Breast epithelium (tissue), 4 donors: ENCODE data around the gene SPHK2. TPM values are rescaled to one million over a fixed set of nuclear protein-coding genes. Genes with fewer than 3 reads are reported as not detected.

Source experiments
- DNase-seq, 2 donors: peaks; one replicate each; pipeline ENCODE4 v3.0.0-alpha.2; 2019; ENCODE audit warnings: low spot score in 2 of 2
- H3K27ac ChIP-seq, 2 donors: fragments of 200-600 bp; sonication (generic) in 1 of 2; one replicate each; pipeline ENCODE4 v1.5.1; 2016 to 2019; ENCODE audit warnings: mild to moderate bottlenecking in 1 of 2
- H3K27me3 ChIP-seq, 2 donors: fragments of 200-600 bp; sonication (generic) in 1 of 2; one replicate each; pipeline versions ENCODE4 v1.5.1 to v1.6.0; 2017 to 2019; ENCODE audit warnings: control low read depth in 1 of 2, mild to moderate bottlenecking in 1 of 2
- H3K36me3 ChIP-seq: fragments of 200-600 bp; one replicate; pipeline ENCODE4 v1.5.1; 2019
- H3K4me1 ChIP-seq, 2 donors: fragments of 200-600 bp; sonication (generic); one replicate each; pipeline ENCODE4 v1.5.1; 2016 to 2019; ENCODE audit warnings: control low read depth in 1 of 2
- H3K4me3 ChIP-seq, 3 donors: fragments of 200-600 bp; sonication (generic); 1 replicate in 2 of 3; 2 replicates in 1 of 3; pipeline ENCODE4 v1.5.1; 2016 to 2019; ENCODE audit warnings: mild to moderate bottlenecking in 3 of 3, moderate library complexity in 2 of 3
- H3K9me3 ChIP-seq, 2 donors: fragments of 200-600 bp; sonication (generic) in 1 of 2; one replicate each; pipeline ENCODE4 v1.5.1; 2016 to 2019; ENCODE audit warnings: control low read depth in 1 of 2
- POLR2A ChIP-seq: fragments of 450-650 bp; IDR thresholded peaks from one replicate; pipeline ENCODE4 v1.6.1; 2016; ENCODE audit warnings: antibody characterized with exemption, mild to moderate bottlenecking, moderate library complexity
- POLR2AphosphoS5 ChIP-seq, 3 donors: sonication (generic); formaldehyde crosslinking; IDR thresholded peaks; one replicate each; pipeline ENCODE4 v1.6.1; 2017; ENCODE audit warnings: antibody characterized with exemption in 3 of 3
- intact Hi-C: fragments of 100-400 bp; cut with DNase I; formaldehyde crosslinking; loops from one replicate; pipeline ENCODE4 v1.15.1; 2023; ENCODE audit warnings: low total_unique reads
- total RNA-seq, 3 donors: library from RNA; depleted of rRNA; stranded (reverse); fragments of >200 nt; gene quantifications; one replicate each; pipeline ENCODE4 v1.1.0, GENCODE V29; 2016
- TF ChIP-seq, protein P1 (sequence below), 3 donors: fragments of 450-650 bp; IDR thresholded peaks; one replicate each; pipeline ENCODE4 v1.5.1; 2016 to 2017; ENCODE audit warnings: antibody characterized with exemption in 3 of 3, mild to moderate bottlenecking in 3 of 3, moderate library complexity in 3 of 3

Gene SPHK2
- total RNA-seq, 3 donors from 2014 or later = 7.4 to 10.8 (median 10.5) TPM

DNA sequence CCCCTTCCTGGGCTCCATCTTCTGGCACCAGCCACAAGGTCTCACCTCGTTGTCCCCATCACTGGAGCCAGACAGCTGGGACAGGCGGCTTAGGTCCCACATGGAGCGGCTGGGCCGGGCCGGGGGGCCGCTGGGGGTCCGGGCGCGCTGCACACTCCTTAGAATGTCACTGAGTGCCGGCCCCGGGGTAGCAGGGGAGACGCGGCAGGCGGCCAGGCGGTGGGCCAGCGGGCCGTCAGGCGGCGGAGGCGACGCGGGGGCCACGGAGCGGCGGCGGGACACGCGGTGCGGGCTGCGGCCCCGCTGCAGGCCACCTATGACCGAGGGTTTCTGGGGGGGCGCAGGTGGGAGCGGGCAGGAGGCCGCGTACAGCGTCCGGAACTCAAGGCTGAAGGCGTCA is 15.9 kb upstream of the SPHK2 start:
- no peaks in the 10 kb centered on the region for H3K27me3 ChIP-seq

DNA sequence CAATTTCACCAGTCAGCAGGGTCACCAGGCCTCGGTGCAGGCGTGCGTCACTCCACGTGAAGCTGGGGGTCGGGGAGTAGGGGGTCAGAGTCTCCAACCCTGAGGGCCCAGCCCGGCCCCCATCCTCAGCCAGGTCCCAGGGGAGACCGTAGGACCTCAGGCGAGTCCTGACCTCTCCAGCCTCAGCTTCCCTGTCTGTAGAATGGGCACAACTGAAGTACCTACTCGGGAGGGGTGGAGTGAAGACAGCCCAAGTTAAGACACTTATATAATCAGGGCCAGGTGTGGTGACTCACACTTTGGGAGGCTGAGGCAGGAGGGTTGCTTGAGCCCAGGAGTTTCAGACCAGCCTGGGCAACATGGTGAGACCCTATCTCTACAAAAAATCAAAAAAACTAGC is 15.5 kb upstream of the SPHK2 start:
- Histone ChIP-seq H3K36me3 (no peaks in the 10 kb centered on the region), H3K9me3 (no peaks in the 10 kb centered on the region), H3K4me1 (no peaks in the 10 kb centered on the region), H3K27me3 (no peaks in the 10 kb centered on the region), H3K27ac (no peak overlapping the region), H3K4me3 (no peak overlapping the region)
- DNase-seq = no peak
- no peak for TF ChIP-seq POLR2A
- TF ChIP-seq, protein P1, sequence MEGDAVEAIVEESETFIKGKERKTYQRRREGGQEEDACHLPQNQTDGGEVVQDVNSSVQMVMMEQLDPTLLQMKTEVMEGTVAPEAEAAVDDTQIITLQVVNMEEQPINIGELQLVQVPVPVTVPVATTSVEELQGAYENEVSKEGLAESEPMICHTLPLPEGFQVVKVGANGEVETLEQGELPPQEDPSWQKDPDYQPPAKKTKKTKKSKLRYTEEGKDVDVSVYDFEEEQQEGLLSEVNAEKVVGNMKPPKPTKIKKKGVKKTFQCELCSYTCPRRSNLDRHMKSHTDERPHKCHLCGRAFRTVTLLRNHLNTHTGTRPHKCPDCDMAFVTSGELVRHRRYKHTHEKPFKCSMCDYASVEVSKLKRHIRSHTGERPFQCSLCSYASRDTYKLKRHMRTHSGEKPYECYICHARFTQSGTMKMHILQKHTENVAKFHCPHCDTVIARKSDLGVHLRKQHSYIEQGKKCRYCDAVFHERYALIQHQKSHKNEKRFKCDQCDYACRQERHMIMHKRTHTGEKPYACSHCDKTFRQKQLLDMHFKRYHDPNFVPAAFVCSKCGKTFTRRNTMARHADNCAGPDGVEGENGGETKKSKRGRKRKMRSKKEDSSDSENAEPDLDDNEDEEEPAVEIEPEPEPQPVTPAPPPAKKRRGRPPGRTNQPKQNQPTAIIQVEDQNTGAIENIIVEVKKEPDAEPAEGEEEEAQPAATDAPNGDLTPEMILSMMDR (IDR thresholded peaks at IDR 0.05) = no peak
- TF ChIP-seq POLR2AphosphoS5 (IDR thresholded peaks at IDR 0.05) = no peak
- intact Hi-C loops = no loop called here

More for the DNA sequence above, 15.9 kb upstream of the SPHK2 start:
- TF ChIP-seq POLR2A (no peak), POLR2AphosphoS5 (IDR thresholded peaks at IDR 0.05) (no peak)
- TF ChIP-seq, protein P1 (IDR thresholded peaks at IDR 0.05) = no peak
- no peaks in the 10 kb centered on the region for H3K36me3 ChIP-seq
- no peak overlapping the region for H3K27ac ChIP-seq
- intact Hi-C loops = no loop called here
- no peaks in the 10 kb centered on the region for H3K9me3 ChIP-seq
- no peaks in the 10 kb centered on the region for H3K4me1 ChIP-seq
- no peak for DNase-seq
- no peak overlapping the region for H3K4me3 ChIP-seq

DNA sequence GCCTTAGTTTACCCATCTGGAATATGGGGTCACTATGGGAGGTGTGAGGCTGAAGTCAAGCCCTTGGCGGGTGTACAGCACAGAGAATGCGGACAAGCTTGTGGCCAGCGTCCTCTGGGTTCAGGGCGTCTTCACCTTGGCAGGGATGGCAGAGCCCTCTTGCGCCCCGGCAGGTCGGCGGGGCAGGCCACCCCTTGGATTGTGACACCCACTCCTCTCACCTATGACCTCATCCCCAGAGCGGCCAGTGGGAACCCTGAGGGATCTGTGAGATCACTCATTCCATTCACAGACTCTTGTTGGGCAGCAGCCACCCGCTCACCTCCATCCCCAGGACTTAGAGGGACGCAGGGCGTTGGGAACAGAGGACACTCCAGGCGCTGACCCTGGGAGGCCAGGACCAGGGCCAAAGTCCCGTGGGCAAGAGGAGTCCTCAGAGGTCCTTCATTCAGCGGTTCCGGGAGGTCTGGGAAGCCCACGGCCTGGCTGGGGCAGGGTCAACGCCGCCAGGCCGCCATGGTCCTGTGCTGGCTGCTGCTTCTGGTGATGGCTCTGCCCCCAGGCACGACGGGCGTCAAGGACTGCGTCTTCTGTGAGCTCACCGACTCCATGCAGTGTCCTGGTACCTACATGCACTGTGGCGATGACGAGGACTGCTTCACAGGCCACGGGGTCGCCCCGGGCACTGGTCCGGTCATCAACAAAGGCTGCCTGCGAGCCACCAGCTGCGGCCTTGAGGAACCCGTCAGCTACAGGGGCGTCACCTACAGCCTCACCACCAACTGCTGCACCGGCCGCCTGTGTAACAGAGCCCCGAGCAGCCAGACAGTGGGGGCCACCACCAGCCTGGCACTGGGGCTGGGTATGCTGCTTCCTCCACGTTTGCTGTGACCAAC is 12.6 kb upstream of the SPHK2 start, which contains the start of gene SPACA4:
SPACA4 (plus strand) TSS at position 280 of the 896 bp plus-strand sequence; CDS start at position 517, 237 bp downstream.
- Histone ChIP-seq H3K9me3 (no peaks in the 10 kb centered on the region), H3K36me3 (no peaks in the 10 kb centered on the region), H3K27me3 (no peaks in the 10 kb centered on the region), H3K4me1 (no peaks in the 10 kb centered on the region), H3K27ac (no peak within 1 kb of the TSS), H3K4me3 (no peak within 1 kb of the TSS)
- TF ChIP-seq POLR2AphosphoS5 (IDR thresholded peaks at IDR 0.05) = no peak
- TF ChIP-seq POLR2A = no peak
- TF ChIP-seq, protein P1 (IDR thresholded peaks at IDR 0.05) = no peak
- intact Hi-C loops = no loop called here
- DNase-seq = no peak

DNA sequence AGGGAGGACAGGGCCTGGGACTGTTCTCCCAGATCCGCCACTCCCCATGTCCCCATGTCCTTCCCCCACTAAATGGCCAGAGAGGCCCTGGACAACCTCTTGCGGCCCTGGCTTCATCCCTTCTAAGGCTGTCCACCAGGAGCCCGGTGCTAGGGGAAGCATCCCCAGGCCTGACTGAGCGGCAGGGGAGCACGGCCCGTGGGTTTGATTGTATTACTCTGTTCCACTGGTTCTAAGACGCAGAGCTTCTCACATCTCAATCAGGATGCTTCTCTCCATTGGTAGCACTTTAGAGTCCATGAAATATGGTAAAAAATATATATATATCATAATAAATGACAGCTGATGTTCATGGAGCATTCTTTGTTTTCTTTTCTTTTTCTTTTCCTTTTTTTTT is 11.9 kb upstream of the SPHK2 start:
- H3K27ac ChIP-seq = no peak overlapping the region
- H3K27me3 ChIP-seq = no peaks in the 10 kb centered on the region
- no peak for DNase-seq
- intact Hi-C loops = no loop called here
- H3K4me3 ChIP-seq = no peak overlapping the region
- TF ChIP-seq POLR2A (no peak), POLR2AphosphoS5 (IDR thresholded peaks at IDR 0.05) (no peak)
- TF ChIP-seq, protein P1 (IDR thresholded peaks at IDR 0.05) = no peak
- H3K9me3 ChIP-seq = no peaks in the 10 kb centered on the region
- no peaks in the 10 kb centered on the region for H3K36me3 ChIP-seq
- no peaks in the 10 kb centered on the region for H3K4me1 ChIP-seq

DNA sequence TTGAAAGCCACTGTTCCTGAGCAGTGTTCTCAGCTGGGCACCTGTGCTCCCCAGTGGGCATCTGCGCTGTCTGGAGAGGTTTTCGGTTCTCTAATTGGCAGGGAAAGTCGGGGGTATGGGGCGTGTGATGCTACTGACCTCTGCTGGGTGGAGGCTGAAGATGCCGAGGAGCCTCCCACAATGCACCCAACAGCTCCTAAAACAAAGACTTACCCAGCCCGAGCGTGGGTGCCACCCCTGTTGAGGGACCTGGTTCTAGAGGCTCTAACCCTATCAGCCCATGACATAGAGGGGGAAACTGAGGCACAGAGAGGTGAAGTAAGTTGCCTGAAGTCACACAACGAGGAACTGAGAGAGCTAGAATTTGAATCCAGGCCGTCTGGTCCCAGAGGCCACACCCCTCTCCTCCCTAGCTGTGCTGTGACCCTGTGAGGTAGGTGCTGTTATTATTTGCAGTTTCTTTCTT is 10.5 kb upstream of the SPHK2 start:
- no peaks in the 10 kb centered on the region for H3K27me3 ChIP-seq
- no peaks in the 10 kb centered on the region for H3K9me3 ChIP-seq
- DNase-seq = no peak
- no peak overlapping the region for H3K4me3 ChIP-seq
- H3K36me3 ChIP-seq = no peaks in the 10 kb centered on the region
- TF ChIP-seq POLR2AphosphoS5 (IDR thresholded peaks at IDR 0.05) = no peak
- TF ChIP-seq, protein P1 (IDR thresholded peaks at IDR 0.05) = peak in 2 of 3 donors; percentile 19 to 20
- H3K4me1 ChIP-seq = peaks cover 0 to 4% of the 10 kb centered on the region in 2 donors
- H3K27ac ChIP-seq = no peak overlapping the region
- intact Hi-C loops = no loop called here
